Measurements from ENCODE around the gene SCARF2.
"Not testable (repeated sequence)": the region's sequence is repeated elsewhere in the genome, so short reads cannot be mapped to it uniquely, and the experiment has no call there.

SCARF2 gene

DNA sequence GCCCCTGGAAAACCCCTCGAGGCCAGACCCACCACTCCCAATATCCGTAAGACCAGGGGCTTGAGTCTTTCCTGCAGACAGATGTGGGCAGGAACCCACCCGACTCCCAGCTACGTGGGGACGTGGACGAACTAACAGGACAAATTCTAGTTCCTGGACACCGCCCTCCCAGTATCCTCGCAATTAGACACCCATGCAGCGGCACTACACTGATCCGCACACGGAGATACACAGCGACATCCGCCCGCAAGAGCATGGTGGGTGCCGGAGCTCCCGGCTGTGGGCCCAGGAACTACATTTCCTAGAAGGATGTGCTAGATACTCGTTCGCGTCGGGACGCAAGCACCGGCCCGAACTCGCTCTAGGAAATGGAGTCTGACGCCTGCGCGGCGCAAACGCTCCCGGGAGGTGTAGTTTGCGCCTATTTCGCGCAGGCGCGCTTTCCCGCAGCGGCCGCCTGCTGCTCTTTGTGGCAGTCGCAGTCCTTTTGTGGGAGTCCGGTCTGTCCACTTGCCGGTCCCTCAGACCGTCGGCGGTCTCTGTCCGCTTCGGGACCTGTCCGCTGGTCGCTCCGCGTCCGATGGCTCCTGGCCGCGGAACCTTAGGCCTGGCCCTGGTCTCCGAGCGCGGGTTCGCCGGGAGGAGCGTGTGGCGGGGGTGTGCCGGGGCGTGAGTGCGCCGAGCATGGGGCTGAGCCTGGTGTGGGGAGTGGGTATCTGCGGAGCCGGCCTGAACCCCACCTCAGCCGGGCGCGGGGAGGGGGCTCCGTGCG lies 43.7 kb downstream of the SCARF2 start, which contains the start of gene ZNF74:
Gene ZNF74 (plus strand): TSS at position 447 of the 772 bp plus-strand sequence. CDS start 478 bp downstream, outside the sequence.
- peak; percentile 95 for DNase-seq (ENCODE audit: low spot score)

GRCh38 chr22:20392983-20393704 lies 44.5 kb downstream of the SCARF2 start:
- peak; percentile 14 for DNase-seq (ENCODE audit: low spot score)

DNA sequence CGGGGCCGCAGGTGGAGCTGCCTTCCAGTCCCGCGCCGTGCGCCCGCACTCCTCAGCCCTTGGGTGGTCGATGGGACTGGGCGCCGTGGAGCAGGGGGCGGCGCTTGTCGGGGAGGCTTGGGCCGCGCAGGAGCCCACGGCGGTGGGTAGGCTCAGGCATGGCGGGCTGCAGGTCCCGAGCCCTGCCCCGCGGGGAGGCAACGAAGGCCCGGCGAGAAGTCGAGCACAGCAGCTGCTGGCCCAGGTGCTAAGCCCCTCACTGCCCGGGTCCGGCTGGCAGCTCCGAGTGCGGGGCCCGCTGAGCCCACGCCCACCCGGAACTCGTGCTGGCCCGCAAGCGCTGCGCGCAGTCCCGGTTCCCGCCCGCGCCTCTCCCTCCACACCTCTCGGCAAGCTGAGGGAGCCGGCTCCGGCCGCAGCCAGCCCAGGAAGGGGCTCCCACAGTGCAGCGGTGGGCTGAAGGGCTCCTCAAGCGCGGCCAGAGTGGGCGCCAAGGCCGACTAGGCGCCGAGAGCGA lies 45.2 kb downstream of the SCARF2 start:
- not testable (repeated sequence) for DNase-seq (ENCODE audit: low spot score)

DNA sequence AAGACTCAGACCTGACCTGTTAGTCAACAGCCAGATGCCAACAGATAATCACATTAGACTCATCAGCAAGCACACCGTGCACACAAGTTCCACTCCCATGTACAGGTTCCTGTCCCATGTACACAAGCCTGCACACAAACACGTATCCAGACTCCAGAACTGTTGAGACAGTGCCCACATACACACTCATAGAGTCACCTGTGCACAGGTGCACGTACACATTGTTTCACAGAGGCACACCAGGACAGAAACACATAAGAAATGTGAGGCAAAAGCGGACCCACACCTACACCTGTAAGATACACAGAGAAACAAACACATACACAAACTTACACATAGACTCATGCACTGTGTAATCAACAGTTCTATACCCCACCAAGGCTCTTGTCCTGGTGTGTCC lies 46.4 kb downstream of the SCARF2 start:
- DNase-seq (ENCODE audit: low spot score): no peak

- DNase-seq (ENCODE audit: low spot score): no peak
Observed at GRCh38 chr22:20390394-20390907, 47.2 kb downstream of the SCARF2 start.

- DNase-seq (ENCODE audit: low spot score): no peak
Observed at GRCh38 chr22:20389288-20389687, 48.3 kb downstream of the SCARF2 start.

- DNase-seq (ENCODE audit: low spot score): no peak
Observed at GRCh38 chr22:20388200-20388599, 49.4 kb downstream of the SCARF2 start.

DNA sequence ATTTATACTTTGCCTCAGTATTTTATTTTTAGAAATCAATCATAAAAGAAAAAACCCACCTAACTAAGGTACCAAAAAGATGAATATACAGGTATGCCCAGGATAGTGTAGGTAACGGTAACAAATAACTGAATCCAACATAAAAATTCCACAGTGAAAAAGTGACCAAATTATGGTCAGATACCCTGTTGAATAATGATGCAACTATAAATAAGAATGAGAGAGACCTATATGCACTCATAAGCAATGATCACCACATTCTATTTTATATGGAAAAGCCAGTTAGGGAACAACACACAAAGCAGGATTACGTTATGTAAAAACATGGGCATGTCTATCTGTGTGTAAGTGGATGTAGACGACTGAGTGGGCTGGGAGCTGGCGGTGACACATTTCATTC lies 50.7 kb downstream of the SCARF2 start:
- no peak for DNase-seq (ENCODE audit: low spot score)

DNA sequence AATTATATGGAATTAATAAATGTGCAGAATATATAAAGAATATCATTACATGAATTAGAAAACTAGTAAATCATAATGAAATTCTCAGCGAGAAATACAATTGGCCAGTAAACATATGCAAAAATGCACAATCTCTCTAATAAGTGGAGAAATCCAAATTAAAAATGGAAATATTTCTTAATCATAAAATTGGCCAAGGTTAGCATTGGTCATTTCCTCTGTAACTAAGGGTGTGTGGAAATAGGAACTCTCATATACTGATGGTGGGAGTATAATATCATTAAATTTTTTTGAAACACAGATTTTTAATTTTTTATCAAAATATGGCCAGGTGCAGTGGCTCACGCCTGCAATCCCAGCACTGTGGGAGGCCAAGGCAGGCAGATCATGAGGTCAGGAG lies 51.3 kb downstream of the SCARF2 start:
- DNase-seq (ENCODE audit: low spot score): no peak

GRCh38 chr22:20384865-20385264 lies 52.8 kb downstream of the SCARF2 start:
- no peak for DNase-seq (ENCODE audit: low spot score)

GRCh38 chr22:20384171-20384570 lies 53.5 kb downstream of the SCARF2 start:
- no peak for DNase-seq (ENCODE audit: low spot score)

GRCh38 chr22:20383538-20383937 lies 54.1 kb downstream of the SCARF2 start:
- DNase-seq (ENCODE audit: low spot score): no peak

GRCh38 chr22:20380486-20380885 lies 57.1 kb downstream of the SCARF2 start:
- no peak for DNase-seq (ENCODE audit: low spot score)

GRCh38 chr22:20378684-20379083 lies 58.9 kb downstream of the SCARF2 start:
- not testable (repeated sequence) for DNase-seq (ENCODE audit: low spot score)

GRCh38 chr22:20378110-20378509 lies 59.5 kb downstream of the SCARF2 start:
- no peak for DNase-seq (ENCODE audit: low spot score)

DNA sequence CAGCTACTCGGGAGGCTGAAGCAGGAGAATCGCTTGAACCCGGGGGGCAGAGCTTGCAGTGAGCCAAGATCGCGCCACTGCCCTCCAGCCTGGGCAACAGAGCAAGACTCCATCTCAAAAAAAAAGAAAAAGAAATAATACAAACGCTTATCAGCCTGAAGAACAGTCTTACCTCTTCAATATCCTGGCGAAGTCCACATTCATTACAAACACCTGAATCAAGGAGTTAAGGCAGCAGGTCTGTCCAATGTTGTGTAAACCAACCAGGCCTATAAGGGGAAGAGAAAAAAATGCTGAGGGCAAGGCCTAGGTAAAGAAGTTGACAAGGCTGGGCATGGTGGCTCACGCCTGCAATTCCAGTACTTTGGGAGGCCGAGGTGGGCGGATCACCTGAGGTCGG lies 60.6 kb downstream of the SCARF2 start:
- DNase-seq (ENCODE audit: low spot score): not testable (repeated sequence)

DNA sequence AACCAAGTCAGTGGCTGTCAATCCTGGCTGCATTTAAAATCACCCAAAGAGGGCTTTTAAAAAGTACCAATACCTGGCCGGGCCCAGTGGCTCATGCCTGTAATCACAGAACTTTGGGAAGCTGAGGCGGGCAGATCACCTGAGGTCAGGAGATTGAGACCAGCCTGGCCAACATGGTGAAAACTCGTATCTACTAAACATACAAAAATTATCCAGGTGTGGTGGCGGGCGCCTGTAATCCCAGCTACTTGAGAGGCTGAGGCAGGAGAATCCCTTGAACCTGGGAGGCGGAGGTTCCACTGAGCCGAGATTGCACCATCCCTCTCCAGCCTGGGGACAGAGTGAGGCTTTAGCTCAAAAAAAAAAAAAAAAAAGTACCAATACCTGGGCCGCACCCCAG lies 61.3 kb downstream of the SCARF2 start:
- DNase-seq (ENCODE audit: low spot score): not testable (repeated sequence)

Measured in putamen (tissue), 1 donor.